ENCODE data around the gene BCAS4.
"Not testable (repeated sequence)": the region's sequence is repeated elsewhere in the genome, so short reads cannot be mapped to it uniquely, and the experiment has no call there.

BCAS4 gene

DNA sequence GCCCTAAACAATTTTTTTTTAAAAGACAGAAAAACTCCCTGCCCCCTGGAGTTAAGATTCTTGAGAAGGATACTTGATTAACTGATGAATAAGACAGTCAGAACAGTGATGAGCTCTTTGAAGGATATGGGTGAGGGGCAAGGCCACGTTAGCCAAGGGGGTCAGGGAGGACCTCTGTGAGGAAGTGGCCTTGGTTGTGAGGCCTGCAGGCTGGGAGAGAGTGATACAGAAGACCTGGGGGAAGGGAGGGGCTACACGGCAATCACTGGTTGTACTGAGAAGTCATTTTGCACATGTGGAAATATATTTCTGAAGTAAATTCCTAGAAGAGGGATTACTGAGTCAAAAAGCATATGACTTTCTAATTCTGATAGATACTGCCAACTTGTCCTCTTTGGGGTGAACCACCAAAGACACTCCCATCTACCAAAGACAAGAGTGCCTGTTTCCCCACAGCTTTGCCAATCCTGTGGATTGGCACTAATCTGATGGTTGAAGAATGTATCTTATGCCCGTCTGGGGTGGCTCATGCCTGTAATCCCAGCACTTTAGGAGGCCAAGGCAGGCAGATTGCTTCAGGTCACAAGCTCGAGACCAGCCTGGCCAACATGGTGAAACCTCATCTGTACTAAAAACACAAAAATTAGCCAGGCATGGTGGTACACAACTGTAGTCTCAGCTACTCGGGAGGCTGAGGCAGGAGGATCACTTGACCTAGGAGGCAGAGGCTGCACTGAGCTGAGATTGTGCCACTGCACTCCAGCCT is 22.3 kb upstream of the BCAS4 start:
- no peak for DNase-seq

DNA sequence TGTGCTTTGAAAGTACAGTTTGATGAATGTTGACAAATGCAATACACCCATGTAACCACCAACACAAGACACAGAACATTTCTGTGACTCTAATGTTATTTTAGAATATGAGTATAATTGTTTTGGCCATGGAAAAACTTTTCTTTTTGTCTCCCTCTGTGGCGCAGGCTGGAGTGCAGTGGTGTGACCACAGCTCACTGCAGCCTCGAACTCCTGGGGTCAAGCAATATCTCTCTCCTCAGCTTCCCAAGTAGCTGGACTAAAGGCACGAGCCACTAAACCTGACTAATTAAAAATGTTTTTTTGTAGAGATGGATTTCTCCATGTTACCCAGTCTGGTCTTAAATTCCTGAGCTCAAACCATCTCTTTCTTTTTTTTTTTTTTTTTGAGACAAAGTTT is 20.3 kb upstream of the BCAS4 start:
- no peak for DNase-seq

DNA sequence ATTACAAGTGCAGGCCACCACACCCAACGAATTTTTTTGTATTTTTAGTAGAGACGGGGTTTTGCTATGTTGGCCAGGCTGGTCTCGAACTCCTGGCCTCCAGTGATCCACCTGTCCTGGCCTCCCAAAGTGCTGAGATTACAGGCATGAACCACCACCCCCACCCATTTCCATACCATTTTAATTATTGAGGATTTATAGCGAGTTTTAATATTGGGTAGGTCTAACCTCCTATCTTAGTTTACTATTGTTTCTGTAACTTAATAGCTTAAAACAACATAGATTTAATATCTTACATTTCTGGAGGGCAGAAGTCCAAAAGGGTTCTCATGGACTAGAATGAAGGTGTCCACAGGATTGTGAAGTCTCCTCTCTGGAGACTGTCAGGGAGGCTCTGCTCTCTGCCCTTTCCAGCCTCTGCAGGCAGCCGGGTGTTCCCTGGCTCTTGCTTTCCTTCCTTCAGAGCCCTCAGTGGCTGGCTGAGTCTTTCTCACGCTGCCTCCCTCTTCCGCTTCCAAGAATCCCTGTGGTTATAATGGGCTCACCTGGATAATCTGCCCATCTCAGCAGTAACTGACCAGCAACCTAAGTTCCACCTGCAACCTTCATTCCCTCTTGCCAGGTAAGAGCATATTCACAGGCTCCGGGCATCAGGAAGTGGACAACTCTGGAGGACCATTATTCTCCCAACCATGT is 18.6 kb upstream of the BCAS4 start:
- no peak for DNase-seq

- no peak for DNase-seq
These were observed 17.5 kb upstream of the BCAS4 start for GRCh38 chr20:50777373-50777772.

DNA sequence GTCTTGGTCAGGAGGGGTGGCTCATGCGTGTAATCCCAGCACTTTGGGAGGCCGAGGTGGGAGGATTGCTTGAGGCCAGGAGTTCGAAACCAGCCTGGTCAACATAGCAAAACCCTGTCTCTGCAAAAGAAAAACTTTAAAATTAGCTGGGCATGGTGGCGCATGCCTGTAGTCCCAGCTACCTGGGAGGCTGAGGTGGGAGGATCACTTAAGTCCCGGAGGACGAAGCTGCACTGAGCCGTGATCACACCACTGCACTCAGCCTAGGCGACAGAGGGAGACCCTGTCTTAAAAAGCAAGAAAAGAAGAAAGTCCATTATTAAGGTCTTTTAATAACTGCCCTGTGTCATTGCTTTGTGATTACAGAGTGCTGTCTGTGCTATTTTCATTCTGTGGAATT is 15.9 kb upstream of the BCAS4 start:
- not testable (repeated sequence) for DNase-seq

DNA sequence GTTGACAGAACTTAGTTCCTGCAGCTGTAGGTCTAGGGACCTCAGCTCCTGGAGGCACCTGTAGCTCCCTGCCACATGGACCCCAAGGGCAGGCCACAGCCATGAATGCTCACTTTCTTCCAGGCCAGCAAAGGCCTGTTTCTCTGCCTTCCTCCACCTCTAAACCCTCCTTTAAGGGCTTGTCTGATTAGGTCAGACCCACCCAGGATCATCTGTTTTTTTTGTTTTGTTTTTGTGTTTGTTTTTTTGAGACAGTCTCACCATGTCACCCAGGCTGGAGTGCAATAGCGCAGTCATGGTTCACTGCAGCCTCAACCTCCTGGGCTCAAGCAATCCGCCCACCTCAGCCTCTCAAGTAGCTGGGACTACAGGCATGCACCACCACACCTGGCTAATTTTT is 11.5 kb upstream of the BCAS4 start:
- DNase-seq, result no peak

- DNase-seq, result no peak
These were observed 11.0 kb upstream of the BCAS4 start for GRCh38 chr20:50783903-50784302.

- no peak for DNase-seq
These were observed 10.4 kb upstream of the BCAS4 start for GRCh38 chr20:50784464-50784863.

DNA sequence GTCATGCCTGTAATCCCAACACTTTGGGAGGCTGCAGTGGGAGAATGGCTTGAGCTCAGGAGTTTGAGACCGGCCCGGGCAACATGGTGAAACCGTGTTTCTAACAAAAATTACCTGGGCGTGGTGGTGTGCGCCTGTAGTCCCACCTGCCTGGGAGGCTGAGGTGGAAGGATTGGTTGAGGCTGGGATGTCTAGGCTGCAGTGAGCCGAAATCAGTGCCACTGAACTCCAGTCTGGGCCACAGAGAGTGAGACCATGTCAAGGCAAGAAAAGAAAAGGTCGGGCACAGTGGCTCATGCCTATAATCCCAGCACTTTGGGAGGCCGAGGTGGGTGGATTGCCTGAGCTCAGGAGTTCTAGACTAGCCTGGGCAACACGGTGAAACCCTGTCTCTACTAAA is 8.2 kb upstream of the BCAS4 start:
- no peak for DNase-seq

- DNase-seq, result no peak
These were observed 7.7 kb upstream of the BCAS4 start for GRCh38 chr20:50787181-50787580.

- no peak for DNase-seq
These were observed 6.5 kb upstream of the BCAS4 start for GRCh38 chr20:50788045-50788991.

GRCh38 chr20:50789968-50790650 is 4.8 kb upstream of the BCAS4 start:
- no peak for DNase-seq

DNA sequence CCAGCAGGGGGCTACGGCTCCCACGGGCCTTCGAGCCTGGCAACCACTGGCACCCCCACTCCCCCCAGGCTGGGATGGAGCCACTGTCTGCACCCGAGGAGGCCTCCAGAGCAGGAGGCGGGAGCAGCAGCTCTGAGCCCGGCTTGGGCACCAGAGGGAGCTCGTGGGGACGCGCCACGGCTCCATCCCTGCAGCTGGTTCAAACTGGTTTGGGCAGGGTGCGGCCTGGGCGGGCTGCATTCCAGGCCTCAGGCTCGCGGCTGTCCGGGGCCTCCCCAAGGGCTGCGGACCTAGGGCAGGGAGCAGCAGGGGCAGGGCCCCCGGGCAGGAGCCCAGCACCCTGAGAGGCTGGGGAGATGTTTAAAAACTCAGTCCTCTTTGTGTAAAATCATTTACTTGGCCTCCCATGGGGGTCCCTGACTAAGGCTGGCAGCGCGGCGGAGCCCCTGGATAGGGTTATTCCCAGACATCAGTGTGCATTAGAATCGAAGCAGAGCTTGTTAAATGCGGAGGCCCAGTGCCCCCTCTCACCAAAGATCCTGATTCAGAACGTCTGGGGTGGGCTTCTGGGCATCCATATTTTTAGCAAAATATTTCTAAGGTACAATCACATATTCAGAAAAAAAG is 4.1 kb upstream of the BCAS4 start:
- peak; percentile 91 for DNase-seq

DNA sequence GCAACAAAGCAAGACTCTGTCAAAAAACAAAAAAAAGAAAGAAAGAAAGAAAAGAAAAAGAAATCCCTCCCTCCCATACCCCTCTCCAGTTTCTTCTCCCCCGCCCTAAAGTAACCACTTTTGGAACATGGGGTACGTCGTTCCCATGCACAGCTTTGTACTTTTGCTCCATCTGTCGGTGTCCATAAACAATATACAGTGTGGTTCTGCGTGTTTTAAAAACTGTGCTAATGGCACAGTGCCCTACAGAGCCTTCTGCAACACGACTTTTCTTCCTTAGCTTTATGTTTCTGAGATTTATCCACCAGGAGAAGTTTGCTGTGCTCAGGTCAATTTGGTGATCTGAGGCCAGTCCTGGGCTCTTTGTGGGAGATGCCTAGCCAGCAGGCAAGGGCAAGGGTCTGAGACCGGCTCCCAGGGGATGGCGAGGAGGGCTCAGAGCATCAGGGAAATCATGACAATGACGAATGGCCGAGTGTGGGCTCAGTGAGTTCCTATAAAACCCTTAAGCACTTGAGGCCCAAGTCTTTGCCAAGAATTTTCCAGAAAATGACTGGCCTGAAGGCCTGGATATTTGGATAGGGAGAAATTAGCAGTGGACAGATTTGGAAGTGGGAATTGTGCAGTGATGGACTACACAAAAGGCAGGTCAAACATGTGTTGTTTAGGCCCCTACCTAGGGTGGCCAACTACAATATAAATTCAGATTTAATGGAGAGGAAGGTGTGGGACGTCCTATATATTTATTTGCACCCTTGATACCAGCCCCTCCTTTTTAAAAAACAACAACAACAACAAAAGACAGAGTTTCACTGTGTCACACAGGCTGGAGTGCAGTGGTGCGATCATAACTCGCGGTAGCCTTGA is 1.9 kb upstream of the BCAS4 start:
- DNase-seq, result no peak

DNA sequence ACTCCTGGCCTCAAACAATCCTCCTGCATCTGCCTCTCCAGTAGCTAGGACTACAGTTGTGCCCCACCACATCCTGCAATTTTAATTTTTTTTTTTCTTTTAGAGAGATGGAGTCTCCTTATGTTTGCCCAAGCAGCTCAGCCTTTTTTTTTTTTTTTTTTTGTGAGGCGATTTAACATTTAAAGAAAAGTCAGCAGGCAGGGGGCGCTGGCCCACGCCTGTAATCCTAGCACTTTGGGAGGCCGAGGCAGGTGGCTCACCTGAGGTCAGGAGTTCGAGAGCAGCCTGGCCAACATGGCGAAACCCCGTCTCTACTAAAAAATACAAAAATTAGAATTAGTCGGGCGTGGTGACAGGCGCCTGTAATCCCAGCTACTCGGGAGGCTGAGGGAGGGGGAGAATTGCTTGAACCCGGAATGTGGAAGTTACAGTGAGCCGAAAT is 1.3 kb upstream of the BCAS4 start:
- peak; percentile 16 for DNase-seq

GRCh38 chr20:50794181-50794845 is 548 bp upstream of the BCAS4 start:
- no peak for DNase-seq

- no peak for DNase-seq
These were observed 2.3 kb downstream of the BCAS4 start for GRCh38 chr20:50797142-50797541.

- no peak for DNase-seq
These were observed 3.8 kb downstream of the BCAS4 start for GRCh38 chr20:50798650-50799049.

DNA sequence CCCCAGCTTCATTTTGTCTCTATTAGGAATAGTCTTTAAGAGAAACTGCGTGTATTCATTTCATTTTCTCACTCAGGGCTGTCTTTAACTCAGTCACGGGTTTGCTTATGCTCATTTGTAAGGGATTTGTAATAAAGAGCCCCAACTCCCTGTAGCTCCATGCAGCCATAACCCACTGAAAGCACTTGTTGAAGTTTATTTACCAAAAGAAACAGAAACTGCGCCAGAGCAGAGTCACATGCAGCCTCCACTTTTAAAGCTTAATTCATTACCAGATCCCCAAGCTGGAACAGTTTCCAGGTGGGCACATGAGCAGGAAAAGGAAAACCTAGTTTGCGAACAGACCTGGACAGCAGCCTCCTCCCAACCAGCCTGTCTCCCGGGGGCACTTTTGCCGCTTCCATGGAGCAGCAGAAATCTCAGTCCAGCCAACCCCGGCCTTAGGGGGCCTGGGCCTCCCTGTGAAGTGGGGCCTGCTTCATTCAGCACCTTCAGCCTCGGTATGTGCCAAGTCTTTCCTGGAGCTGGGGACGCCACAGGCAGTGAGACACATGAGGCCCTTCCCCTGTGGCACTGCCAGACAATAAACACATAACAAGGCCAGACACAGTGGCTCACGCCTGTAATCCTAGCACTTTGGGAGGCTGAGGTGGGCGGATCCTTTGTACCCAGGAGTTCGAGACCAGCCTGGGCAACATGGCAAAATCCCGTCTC is 4.5 kb downstream of the BCAS4 start:
- DNase-seq, result no peak
